ENCODE results near the gene NLRP11.
A peak's percentile ranks its signal among the peaks of the same experiment; 100 is the strongest.

The NLRP11 gene
- total RNA-seq = 0 to 0.53 (median 0) reads per million in 3 experiments

DNA sequence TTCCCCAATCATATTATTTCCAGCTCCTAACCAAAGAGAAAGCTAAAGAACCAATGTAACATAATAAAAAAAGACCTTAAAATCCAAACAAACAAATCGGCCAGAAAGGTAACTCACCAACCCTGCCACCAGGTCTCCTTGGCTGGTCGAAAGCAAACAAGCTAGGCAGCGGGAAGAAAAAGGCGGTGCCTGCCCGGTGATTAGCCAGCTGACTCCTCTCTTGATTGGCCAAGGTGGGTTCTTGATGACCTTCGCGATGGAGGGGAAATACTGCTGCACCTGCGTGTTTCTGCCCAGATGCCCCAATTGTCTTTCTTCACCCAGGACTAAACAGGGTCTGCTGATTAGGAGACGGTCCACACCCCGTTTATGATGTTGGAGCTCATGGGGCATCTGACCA, at the start of gene NLRP11:
Gene NLRP11, minus strand, starts transcription at position 154 of the 400 bp plus-strand sequence. CDS start 13,825 bp downstream, outside the sequence.
- no peak for DNase-seq

DNA sequence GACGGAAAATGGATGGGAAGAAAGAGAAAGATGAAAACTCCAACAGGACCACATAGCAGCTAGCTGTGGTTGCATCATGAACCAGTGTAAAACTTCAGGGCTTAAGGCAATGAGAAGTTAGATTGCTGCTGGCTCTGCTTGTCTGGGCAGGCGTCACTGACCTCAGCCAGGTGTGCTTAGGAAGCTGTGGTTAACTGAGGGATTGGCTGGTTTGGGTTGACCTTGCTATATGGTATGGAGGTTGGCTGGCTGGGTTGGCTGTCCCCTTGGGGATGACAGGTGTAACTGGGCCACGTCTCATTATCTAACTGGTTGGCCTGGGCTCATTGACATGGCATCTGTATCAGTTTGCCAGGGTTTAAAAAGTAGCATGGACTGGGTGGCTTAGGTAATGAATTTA, 45.4 kb upstream of the NLRP11 start:
- no peak for DNase-seq

DNA sequence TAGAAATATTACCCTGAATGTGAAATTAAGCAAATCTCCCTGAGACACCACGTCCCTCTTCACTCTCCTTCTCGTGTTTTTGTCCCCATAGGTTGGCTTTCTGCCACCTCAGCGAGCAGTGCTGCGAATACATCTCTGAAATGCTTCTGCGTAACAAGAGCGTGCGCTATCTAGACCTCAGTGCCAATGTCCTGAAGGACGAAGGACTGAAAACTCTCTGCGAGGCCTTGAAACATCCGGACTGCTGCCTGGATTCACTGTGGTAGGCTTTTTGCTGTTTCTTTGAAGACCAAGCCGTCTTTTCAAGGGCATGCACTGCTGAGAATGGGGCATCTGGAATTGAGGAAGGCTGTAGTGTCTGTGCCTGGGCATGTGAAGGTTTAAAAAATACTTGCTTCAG, 38.9 kb upstream of the NLRP11 start:
- no peak for DNase-seq

DNA sequence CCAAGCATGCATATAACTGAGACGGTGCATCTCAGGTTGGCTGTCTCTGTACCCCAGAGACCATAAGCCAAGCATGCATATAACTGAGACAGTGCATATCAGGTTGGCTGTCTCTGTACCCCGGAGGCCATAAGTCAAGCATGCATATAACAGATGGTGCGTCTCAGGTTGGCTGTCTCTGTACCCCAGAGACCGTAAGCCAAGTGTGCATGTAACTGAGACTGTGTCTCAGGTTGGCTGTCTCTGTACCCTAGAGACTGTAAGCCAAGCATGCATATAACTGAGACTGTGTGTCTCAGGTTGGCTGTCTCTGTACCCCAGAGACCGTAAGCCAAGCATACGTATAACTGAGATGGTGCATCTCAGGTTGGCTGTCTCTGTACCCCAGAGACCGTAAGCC, 35.3 kb upstream of the NLRP11 start:
- no peak for DNase-seq

DNA sequence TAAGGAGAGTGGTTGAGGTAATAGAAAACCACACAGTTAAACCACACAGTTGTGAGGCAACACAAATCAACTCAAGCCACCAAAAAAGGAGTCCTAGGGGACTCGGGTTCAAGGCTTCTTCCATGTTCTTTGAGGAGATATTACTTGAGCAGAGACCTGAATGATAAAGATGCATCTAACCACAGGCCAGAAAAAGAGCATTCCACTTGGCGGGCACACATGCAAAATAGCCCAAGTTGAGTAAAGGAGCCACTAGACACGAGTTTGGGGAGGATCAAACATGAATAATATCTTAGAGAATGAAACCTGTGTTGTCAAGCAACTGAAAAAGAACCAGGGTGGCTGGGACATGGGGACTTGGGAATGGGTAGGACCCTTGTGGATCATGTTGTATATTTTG, 34.7 kb upstream of the NLRP11 start:
- DNase-seq = no peak

DNA sequence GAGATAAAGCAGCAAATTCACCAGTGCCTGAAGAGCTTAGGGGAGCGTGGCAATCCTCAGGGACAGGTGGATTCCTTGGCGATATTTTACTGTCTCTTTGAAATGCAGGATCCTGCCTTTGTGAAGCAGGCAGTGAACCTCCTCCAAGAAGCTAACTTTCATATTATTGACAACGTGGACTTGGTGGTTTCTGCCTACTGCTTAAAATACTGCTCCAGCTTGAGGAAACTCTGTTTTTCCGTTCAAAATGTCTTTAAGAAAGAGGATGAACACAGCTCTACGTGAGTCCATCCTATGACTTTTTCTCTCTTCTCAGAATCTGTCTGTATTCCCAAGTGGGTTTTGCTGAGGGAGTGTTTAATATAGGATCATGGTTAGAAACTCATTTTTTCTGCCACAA, 27.2 kb upstream of the NLRP11 start:
- no peak for DNase-seq

DNA sequence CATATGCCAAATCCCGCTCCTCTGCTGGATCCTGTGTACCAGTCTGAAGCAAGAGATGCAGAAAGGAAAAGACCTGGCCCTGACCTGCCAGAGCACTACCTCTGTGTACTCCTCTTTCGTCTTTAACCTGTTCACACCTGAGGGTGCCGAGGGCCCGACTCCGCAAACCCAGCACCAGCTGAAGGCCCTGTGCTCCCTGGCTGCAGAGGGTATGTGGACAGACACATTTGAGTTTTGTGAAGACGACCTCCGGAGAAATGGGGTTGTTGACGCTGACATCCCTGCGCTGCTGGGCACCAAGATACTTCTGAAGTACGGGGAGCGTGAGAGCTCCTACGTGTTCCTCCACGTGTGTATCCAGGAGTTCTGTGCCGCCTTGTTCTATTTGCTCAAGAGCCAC, 26.6 kb upstream of the NLRP11 start:
- DNase-seq = no peak

DNA sequence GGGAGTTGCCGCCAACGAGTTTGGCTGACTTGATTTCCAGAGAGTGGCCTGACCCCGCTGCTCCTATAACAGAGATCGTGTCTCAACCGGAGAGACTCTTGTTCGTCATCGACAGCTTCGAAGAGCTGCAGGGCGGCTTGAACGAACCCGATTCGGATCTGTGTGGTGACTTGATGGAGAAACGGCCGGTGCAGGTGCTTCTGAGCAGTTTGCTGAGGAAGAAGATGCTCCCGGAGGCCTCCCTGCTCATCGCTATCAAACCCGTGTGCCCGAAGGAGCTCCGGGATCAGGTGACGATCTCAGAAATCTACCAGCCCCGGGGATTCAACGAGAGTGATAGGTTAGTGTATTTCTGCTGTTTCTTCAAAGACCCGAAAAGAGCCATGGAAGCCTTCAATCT, 26.2 kb upstream of the NLRP11 start:
- no peak for DNase-seq

DNA sequence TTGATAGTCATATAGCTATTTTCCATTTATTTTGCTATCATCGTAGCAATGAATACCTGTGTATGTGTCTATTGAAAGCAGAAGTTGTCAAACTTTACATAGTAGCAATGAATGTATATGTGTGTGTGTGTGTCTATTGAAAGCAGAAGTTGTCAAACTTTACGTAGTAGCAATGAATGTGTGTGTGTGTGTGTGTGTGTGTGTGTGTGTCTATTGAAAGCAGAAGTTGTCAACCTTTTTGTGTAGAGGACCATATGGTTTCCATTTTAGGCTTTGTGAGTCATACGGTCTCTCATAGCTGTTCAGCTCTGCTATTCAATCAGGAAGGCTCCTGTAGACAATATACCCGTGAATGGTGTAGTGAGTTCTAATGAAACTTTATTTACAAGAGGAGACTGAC, 25.4 kb upstream of the NLRP11 start:
- DNase-seq = no peak

DNA sequence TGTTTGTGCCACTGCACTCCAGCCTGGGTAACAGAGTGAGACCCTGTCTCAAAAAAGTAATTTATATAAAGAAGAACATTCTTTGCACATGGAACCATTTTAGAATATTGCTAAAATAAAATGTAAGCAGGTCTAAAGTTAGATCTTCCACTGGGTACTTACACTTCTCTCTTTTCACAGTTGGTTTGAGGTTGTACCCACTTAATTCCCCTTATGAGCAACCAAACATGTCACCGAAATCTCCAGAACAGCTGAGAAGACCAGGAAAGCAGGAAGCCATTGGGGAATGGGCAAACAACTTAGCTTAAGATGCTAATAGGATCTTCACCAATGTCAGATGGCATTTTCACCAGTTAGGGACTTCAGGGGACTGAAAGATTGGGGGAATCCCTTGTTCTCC, 23.4 kb upstream of the NLRP11 start:
- DNase-seq = no peak

DNA sequence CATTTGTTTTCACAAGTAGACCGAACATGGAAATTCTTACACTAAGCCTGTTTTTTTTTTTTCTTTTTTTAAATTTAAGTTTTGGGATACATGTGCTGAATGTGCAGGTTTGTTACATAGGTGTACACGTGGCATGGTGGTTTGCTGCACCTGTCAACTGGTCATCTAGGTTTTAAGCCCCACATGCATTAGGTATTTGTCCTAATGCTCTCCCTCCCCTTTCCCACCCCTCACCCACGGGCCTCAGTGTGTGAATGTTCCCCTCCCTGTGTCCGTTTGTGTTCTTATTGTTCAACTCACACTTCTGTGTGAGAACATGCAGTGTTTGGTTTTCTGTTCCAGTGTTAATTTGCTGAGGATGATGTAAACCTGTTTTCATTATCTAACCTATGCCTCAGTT, 7.1 kb upstream of the NLRP11 start:
- no peak for DNase-seq

DNA sequence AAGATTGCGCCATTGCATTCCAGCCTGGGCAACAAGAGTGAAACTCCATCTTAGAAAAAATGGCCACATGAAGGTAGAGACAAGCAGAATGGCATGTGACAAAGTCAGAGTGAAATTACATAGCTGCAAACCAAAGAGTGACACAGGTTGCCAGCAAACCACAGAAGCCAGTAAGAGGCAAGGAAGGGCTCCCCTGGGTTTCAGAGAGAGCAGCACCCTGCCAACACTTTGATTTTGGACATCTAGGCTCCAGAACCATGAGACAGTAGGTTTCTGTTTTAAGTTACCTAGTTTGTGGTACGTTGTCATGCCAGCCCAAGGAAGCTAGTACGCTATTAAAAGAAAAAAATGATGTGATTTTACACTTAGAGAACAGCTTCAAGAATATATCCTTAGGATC, 6.5 kb upstream of the NLRP11 start:
- no peak for DNase-seq

DNA sequence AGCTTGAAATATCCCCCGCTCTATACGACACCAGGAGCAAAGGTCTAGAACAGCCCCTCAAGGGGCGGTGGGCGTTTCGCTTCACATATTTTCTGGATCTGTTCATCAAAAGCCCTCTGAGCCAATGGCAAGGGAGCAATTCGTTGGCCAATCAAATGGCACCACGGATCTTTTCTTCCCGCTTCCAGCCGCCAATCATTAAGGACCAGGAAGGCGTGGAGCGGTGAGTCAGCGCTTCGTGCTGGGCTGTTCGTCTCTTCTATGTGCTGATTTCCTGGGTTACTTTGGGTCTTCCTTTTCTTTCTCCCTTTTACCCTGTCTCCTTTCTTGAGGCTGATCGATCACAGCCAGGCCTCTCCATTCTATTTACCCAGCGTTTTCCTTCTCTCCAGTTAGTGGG, 4.5 kb upstream of the NLRP11 start, which contains the start of gene NLRP4:
Gene NLRP4, plus strand, starts transcription at position 201 of the 400 bp plus-strand sequence. CDS start 15,541 bp downstream, outside the sequence.
- no peak for DNase-seq

DNA sequence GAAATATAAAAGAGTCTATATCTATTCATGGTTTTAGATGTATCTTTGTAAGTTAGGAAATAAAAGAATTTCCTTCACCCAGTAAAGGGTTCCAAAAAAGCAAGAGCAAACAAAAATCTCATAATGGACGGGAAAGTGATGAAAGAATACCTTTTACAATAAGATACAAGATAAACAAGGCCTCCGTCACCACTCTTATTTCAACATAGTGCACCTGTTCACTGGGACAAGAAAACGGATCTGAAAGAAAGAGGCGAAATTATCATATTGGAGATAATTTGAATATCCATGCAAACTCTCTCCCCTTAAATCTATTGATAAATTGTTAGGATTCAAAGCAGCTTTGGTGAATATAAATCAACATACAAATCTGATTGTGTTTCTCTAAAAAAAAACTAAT, 877 bp upstream of the NLRP11 start:
- no peak for DNase-seq

DNA sequence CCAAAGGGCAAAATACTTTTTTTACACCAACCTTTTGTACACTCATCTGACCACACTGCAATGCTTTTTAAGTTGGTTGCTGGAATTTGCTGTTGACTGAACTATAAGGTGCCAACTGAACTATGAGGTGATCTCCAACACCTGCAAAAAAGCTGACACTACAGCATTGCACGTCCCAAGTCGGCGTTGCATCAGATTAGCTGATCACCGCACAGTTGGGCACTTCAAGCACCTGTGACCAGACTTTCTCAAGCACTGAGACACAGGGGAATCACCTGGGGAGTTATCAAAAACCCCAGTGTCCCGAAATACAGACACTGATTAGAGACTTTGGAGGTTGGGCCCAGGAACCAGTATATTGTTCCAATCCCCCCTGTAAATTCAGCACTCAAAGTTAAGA, 1.1 kb downstream of the NLRP11 start:
- no peak for DNase-seq

DNA sequence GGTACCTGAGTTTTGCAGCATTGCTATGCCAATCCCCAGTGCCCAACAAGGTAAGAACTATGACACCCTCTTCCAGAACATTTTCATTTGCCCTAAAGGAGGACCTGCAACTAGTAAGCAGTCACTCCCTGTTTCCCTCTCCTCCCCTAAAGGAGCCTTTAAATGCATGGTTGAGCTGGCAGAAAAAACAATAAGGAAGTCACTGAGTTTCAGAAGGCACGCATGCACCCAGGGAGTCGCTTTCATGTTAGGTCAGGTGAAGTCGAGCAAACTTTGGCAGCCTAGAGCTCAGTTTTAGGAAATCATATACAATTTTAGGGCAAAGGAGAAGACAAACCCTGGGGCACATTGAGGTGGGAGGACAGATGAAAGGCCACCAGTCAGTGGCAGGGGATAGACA, 11.8 kb downstream of the NLRP11 start:
- no peak for DNase-seq

DNA sequence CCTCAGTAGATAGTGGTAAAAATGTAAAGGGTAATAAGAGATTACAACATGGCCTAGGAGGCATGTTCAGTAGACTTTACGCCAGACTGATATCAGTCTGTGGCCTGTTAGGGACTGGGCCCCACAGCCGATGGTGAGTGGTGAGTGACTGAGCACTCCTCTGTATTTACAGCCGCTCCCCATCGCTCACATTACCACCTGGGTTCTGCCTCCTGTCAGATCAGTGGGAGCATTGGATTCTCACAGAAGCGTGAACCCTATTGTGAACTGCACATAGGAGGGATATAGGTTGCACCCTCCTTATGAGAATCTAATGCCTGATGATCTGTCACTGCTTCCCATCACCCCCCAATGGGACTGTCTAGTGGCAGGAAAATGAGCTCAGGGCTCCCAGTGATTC, 17.9 kb downstream of the NLRP11 start:
- no peak for DNase-seq

DNA sequence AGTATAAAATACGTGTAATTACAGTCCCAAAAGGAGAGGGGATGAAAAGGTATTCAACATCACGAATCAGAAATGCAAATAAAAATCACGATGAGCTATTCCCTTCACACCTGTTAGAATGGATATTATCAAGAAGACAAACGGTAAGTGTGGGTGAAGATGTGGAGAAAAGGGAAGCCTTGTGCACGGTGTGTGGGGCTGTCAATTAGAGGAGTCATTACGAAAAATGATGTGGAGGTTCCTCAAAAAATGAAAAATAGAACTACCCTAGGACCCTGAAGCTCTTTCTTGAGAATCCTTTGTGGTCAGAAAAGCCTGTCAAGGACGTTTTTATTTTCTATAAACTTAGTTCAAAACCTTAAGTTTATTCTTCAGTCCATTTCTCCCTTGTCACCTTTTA, 19.4 kb downstream of the NLRP11 start:
- DNase-seq = no peak

DNA sequence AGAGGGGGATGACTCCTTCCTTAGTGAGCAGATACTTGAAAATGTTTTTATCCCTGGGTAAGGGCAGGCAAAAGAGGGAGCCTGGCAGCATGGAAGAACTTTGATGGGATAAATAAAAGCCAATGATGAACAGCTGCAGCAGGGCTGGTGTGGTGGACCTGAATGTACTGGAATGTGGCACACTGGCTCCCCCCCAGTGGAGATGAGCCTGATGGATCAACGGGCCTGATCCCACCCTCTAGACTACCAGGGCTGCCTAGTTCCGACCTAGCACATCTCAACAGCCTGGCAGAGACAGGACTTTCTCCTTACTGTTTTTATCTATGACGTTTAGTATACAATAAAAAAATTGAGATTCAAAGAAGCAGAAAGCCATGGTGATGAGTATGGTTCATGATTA, 20.5 kb downstream of the NLRP11 start:
- DNase-seq = no peak

DNA sequence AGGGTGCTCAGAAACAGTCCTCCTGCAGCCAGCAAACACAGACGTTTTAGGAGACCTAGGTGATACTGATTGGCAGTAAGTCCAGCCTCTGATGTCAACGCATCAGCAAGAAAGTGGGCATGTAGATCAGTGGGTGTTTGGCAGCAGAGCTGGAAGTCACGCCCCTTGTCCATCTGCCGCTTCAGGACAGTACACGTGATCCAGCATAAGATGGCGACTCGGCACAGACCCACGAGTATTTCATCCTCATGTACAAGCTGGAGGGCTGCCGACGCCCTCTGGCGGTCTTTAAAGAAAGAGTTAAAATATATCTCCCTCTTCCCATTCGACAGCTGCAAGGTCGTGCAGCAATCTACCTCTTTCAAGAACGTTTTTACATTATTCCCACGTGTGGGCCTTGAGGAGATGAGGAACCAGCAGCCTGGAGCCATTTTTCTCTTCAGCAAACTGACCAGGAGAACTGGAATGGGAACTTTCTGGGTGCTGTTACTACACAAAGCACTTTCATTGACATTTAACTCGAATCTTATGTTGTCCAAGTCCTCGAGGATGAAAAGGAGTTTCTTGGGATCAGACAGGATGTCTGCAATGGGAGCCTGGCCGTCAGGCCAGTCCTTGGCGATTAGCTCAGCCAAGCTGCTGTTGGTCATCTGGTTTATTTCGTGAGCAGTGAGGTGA, 22.3 kb downstream of the NLRP11 start:
- DNase-seq = peak; percentile 7

DNA sequence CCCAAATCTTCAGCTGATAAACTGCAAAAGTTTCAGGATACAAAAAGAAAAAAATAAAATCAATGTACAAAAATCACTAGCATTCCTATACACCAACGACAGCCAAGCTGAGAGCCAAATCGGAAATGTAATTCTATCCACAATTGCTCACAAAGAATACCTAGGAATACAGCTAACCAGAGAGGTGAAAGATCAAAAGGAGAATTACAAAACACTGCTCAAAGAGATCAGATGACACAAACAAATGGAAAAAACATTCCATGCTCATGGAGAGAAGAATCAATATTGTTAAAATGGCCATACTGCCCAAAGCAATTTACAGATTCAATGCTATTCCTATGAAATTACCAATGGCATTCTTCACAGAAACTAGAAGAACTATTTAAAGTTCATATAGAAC, 29.5 kb downstream of the NLRP11 start:
- DNase-seq = no peak

DNA sequence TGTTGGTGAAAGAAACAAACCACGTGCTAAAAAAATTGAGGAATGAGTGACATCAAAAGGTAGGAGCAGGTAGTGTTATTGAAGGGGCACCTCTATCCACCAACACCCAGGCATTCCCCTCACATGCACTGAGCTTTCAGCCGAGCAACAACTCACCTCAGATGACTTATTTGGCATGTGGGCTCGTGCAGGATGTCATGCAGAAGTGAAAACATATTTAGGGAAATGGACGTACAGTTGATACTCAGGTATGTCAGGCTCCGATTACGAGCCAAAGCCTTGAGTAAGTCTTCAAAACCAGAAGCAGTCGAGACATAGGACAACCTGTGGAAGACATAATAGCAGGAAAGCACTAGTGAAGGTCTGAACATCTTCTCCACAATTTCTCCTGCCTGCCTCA, 30.4 kb downstream of the NLRP11 start:
- no peak for DNase-seq

DNA sequence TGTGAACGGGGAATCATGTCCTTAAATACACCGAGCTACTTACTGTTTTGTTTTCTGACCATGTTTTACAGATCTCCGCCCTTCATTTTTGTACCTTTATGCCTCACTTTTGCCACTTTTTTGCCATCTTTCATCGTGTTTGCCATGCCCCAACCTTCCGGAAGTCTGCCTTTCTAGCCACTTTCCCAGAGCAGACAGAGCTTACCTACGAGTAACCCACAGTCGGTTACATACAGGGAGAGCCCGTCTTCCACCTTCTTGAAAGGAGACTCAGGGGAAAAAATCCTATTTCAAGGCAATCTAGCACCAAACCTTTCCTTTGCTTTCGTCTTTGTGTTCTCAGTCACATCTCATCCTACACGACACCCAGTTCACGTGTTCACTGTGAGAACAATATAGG, 36.8 kb downstream of the NLRP11 start:
- no peak for DNase-seq

DNA sequence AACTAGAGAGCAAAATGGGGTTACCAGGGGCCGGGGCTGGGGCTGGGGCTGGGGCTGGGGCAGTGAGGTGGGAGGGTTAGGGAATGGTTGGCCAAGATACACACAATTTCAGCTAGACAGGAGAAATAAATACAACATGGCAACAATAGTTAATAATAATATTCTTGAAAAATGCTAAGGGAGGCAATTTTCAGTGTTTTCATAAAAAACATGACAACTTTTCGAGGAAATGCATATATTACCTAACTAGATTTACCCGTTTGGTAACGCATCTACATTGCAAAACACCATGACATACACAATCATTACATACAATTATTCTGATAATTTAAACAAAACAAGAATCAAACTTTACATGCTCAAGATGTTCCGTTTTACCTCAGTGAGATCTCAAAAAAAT, 50.7 kb downstream of the NLRP11 start:
- DNase-seq = no peak

DNA sequence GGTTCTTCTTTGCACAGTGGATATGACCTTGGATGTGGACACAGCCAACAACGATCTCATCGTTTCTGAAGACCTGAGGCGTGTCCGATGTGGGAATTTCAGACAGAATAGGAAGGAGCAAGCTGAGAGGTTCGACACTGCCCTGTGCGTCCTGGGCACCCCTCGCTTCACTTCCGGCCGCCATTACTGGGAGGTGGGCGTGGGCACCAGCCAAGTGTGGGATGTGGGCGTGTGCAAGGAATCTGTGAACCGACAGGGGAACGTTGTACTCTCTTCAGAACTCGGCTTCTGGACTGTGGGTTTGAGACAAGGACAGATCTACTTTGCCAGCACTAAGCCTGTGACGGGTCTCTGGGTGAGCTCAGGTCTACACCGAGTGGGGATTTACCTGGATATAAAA, 53.5 kb downstream of the NLRP11 start:
- no peak for DNase-seq

Measured in central memory CD4-positive, alpha-beta T cell (primary cell).